PC-9 (cell line): Measurements from ENCODE around the gene CCL5. TPM values are rescaled to one million over a fixed set of nuclear protein-coding genes. Genes with fewer than 3 reads are reported as not detected.

Source experiments
- BruUV-seq: library from RNA; stranded (reverse); fragments of 400-500 nt; replicated peaks from 2 replicates; lab custom pipeline; 2021; lab: Mats Ljungman, UMichigan
- CTCF ChIA-PET: fragments of 300-600 bp; sonication (Branson Sonifier 250); formaldehyde crosslinking; loops from one replicate; lab custom pipeline; 2022; ENCODE audit warnings: antibody characterized with exemption; lab: Charles Lee
- POLR2A ChIA-PET: fragments of 300-600 bp; sonication (Branson Sonifier 250); formaldehyde crosslinking; loops from one replicate; lab custom pipeline; 2022; ENCODE audit warnings: antibody characterized with exemption; ENCODE audit not compliant: unreplicated experiment; lab: Charles Lee
- DNase-seq, 2 experiments: peaks; one replicate each; pipeline versions ENCODE4 v3.0.0 to v3.0.0-alpha.2; 2015 to 2022; ENCODE audit warnings: mixed read lengths in 1 of 2
- H2AFZ ChIP-seq: fragments of 200-600 bp; sonication (generic); 2 replicates; pipeline ENCODE4 v1.8.1; 2017; ENCODE audit warnings: antibody characterized with exemption
- H3F3A ChIP-seq: fragments of 200-600 bp; sonication (generic); 2 replicates; pipeline ENCODE4 v1.8.1; 2017; ENCODE audit warnings: antibody characterized with exemption, mild to moderate bottlenecking, low read depth; ENCODE audit not compliant: insufficient read depth
- H3K27ac ChIP-seq: fragments of 200-600 bp; sonication (generic); 2 replicates; pipeline ENCODE4 v1.6.1; 2016; ENCODE audit warnings: mixed run types
- H3K27me3 ChIP-seq: fragments of 200-600 bp; sonication (generic); 2 replicates; pipeline ENCODE4 v1.6.1; 2016; ENCODE audit warnings: low read depth, mixed run types; ENCODE audit not compliant: insufficient read depth
- H3K36me3 ChIP-seq: fragments of 200-600 bp; sonication (generic); 2 replicates; pipeline ENCODE4 v1.6.1; 2016; ENCODE audit warnings: low read depth, mixed run types
- H3K4me1 ChIP-seq: fragments of 200-600 bp; sonication (generic); replicated peaks from 2 replicates; pipeline ENCODE4 v1.6.1; 2016; ENCODE audit warnings: mixed run types; ENCODE audit not compliant: insufficient read depth
- H3K4me2 ChIP-seq: fragments of 200-600 bp; sonication (generic); 2 replicates; pipeline ENCODE4 v1.6.1; 2017; ENCODE audit warnings: mixed run types
- H3K4me3 ChIP-seq: fragments of 200-600 bp; sonication (generic); 2 replicates; pipeline ENCODE4 v1.6.1; 2016; ENCODE audit warnings: mixed run types
- H3K79me2 ChIP-seq: fragments of 200-600 bp; sonication (generic); 2 replicates; pipeline ENCODE4 v1.6.1; 2017; ENCODE audit warnings: low read depth, mixed run types
- H3K9me2 ChIP-seq: fragments of 200-600 bp; sonication (generic); 2 replicates; pipeline ENCODE4 v1.8.1; 2017; ENCODE audit warnings: mild to moderate bottlenecking; ENCODE audit not compliant: insufficient read depth
- H3K9me3 ChIP-seq: fragments of 200-600 bp; sonication (generic); 2 replicates; pipeline ENCODE4 v1.8.1; 2016; ENCODE audit warnings: low read depth; ENCODE audit not compliant: insufficient read depth
- H4K20me1 ChIP-seq: fragments of 200-600 bp; sonication (generic); 2 replicates; pipeline ENCODE4 v1.8.1; 2017; ENCODE audit not compliant: insufficient read depth
- EZH2 ChIP-seq: fragments of 200-600 bp; sonication (generic); IDR thresholded peaks from 2 replicates; pipeline ENCODE4 v1.8.0; 2017; ENCODE audit warnings: antibody characterized with exemption, low read depth
- intact Hi-C: fragments of 100-400 bp; cut with micrococcal nuclease; formaldehyde crosslinking; loops from one replicate; pipeline ENCODE4 v1.10.0; 2022; ENCODE audit not compliant: unreplicated experiment
- total RNA-seq: library from RNA; stranded (reverse); gene quantifications from 2 replicates; pipeline ENCODE4 v1.2.3, GENCODE V29; 2021
- TF ChIP-seq, protein P1 (sequence below): fragments of 200-600 bp; sonication (generic); conservative IDR thresholded peaks from 2 replicates; pipeline ENCODE4 v1.6.1; 2017; ENCODE audit warnings: mixed run types, antibody characterized with exemption, mild to moderate bottlenecking, moderate library complexity

CCL5 gene
- total RNA-seq, 1 experiment from 2014 or later: not detected

DNA sequence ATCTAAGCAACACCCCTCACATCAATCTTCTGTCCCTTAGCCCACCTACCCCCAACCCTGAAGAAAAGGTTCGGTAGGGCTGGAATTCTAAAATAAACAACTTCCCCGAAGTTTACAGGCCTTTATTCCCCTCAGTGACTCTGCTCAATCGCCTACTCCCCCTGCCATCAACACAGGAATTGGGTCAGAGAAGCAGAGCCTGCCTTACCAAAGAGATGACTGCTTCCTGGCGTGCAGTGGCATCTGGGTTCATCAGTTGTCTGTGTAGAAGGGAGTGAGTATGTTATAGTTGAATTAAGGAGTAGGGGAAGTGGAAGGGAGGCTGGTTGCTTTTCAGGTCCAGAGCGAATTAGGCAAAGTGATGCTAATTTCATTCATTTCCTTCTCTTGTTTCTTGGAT, 24.2 kb downstream of the CCL5 start:
- ChIA-PET POLR2A (no interaction called here), CTCF (no interaction called here)
- intact Hi-C loops: loop anchor here (10.0 kb wide), 1 partner anchor 89 kb away; the partner anchor contains the start of gene LYZL6
- Histone ChIP-seq H3K9me2 (no peaks in the 10 kb centered on the region), H3K4me1 (no peaks in the 10 kb centered on the region), H3K36me3 (no peaks in the 10 kb centered on the region), H3K27ac (no peak overlapping the region), H3F3A (peaks cover 16% of the 10 kb centered on the region), H3K4me3 (no peak overlapping the region), H3K79me2 (no peaks in the 10 kb centered on the region), H4K20me1 (no peaks in the 10 kb centered on the region), H3K27me3 (no peaks in the 10 kb centered on the region), H2AFZ (no peak overlapping the region), H3K9me3 (no peaks in the 10 kb centered on the region), H3K4me2 (no peak overlapping the region)
- DNase-seq: no peak
- no TSS peak for BruUV-seq
- no peak for TF ChIP-seq EZH2
- TF ChIP-seq, protein P1, sequence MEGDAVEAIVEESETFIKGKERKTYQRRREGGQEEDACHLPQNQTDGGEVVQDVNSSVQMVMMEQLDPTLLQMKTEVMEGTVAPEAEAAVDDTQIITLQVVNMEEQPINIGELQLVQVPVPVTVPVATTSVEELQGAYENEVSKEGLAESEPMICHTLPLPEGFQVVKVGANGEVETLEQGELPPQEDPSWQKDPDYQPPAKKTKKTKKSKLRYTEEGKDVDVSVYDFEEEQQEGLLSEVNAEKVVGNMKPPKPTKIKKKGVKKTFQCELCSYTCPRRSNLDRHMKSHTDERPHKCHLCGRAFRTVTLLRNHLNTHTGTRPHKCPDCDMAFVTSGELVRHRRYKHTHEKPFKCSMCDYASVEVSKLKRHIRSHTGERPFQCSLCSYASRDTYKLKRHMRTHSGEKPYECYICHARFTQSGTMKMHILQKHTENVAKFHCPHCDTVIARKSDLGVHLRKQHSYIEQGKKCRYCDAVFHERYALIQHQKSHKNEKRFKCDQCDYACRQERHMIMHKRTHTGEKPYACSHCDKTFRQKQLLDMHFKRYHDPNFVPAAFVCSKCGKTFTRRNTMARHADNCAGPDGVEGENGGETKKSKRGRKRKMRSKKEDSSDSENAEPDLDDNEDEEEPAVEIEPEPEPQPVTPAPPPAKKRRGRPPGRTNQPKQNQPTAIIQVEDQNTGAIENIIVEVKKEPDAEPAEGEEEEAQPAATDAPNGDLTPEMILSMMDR: no peak

DNA sequence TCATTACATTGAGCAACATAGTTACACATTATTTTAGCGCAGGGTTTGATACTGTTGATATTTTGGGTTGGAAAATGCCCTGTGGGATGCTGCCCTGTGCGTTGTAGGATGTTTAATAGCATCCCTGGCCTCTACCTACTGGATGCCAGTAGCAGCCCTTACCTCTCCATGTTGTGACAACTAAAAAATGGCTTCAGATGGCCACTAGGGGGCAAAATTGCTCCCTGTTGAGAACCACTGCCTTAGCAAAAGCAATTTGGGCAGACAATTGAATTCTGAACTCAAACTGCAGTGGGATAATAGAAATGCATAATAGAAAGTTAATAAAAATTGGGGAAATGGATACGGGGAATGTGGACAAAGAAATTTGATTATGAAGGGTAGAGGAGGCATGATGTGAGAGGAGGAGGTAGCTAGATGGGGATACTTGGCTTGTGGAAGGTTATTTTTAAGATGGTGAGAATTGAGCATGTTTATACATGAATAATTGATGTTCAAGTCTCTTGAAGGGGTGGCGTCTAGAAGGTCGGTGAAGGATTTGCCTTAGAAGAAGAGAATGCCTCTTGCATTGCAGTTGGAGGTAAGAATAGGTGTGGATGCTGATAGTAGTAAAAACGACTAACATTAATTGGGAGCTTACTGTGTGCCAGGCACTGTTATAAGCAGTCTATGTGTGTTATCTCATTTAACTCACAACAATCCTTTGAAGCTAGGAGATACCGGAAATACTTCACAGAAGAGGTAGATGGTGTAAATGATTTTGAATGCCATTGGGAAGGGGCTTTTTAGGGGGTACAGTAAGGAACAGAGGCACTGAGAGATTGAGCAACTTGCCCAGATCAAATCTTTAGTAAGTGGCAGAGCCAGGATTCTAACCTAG, 30.5 kb downstream of the CCL5 start:
- no peaks in the 10 kb centered on the region for H3K27me3 ChIP-seq
- no peaks in the 10 kb centered on the region for H3K4me1 ChIP-seq
- peaks cover 40% of the 10 kb centered on the region for H4K20me1 ChIP-seq
- CTCF ChIA-PET: interaction anchor here (0.6 kb wide), 1 partner anchor 194 kb away, joined by 3 read pairs; no protein-coding TSS in a partner anchor
- DNase-seq: peak in 1 of 2 experiments; percentile 26
- no peaks in the 10 kb centered on the region for H3K79me2 ChIP-seq
- no peaks in the 10 kb centered on the region for H3K9me3 ChIP-seq
- POLR2A ChIA-PET: no interaction called here
- H3K36me3 ChIP-seq: peaks cover 16% of the 10 kb centered on the region
- no peak for TF ChIP-seq EZH2
- TF ChIP-seq, protein P1: peak; percentile 90
- H3F3A ChIP-seq: peaks cover 51% of the 10 kb centered on the region
- no TSS peak for BruUV-seq
- H2AFZ ChIP-seq: no peak overlapping the region
- no peak overlapping the region for H3K4me3 ChIP-seq
- intact Hi-C loops: loop anchor here (10.0 kb wide), 1 partner anchor 95 kb away; the partner anchor contains the start of gene LYZL6
- H3K9me2 ChIP-seq: no peaks in the 10 kb centered on the region
- H3K27ac ChIP-seq: no peak overlapping the region
- H3K4me2 ChIP-seq: no peak overlapping the region

DNA sequence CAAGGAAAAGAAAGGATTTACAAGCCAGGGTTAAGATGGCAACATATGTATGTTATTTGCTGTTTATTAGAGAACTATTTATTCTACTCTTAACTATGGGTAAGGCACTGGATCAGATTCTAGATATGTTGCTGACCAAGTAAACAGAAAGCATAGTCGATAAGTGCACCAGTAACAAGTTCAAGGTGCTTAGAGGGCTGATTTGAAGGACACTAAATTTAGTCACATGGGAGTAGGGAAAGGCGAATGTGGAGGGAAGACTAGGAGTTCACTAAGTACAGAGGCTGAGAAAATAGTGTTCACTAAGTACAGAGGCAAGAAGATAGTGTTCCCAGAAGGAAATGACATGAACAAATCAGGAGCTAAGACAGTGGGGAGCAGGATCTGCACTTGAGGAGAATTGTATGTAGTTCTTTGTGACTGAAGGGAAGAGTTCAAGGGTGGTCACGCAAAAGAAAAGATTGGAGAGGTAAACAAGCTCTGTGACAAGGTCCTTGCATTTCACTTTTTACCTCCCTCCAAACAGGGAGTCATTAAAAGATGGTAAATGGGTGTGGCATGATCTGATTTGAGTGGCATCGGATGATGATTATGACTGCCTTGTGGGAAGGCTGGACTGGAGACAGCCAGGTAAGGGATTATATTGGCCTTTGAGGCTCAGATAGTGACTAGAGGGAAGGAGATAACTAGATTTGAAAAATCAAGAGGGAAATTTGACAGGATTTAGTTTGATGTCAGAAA, 32.4 kb downstream of the CCL5 start:
- H3K27me3 ChIP-seq: no peaks in the 10 kb centered on the region
- DNase-seq: no peak
- peaks cover 29% of the 10 kb centered on the region for H3K36me3 ChIP-seq
- no peak overlapping the region for H3K4me2 ChIP-seq
- H2AFZ ChIP-seq: no peak overlapping the region
- no peaks in the 10 kb centered on the region for H3K79me2 ChIP-seq
- no peaks in the 10 kb centered on the region for H3K4me1 ChIP-seq
- POLR2A ChIA-PET: interaction anchor here (0.6 kb wide), 1 partner anchor 959 kb away, joined by 4 read pairs; no protein-coding TSS in a partner anchor
- intact Hi-C loops: no loop called here
- no peaks in the 10 kb centered on the region for H3K9me2 ChIP-seq
- no peak overlapping the region for H3K27ac ChIP-seq
- CTCF ChIA-PET: interaction anchor here (0.6 kb wide), 1 partner anchor 43 kb away, joined by 8 read pairs; no protein-coding TSS in a partner anchor
- H4K20me1 ChIP-seq: peaks cover 50% of the 10 kb centered on the region
- peaks cover 57% of the 10 kb centered on the region for H3F3A ChIP-seq
- no peaks in the 10 kb centered on the region for H3K9me3 ChIP-seq
- no TSS peak for BruUV-seq
- H3K4me3 ChIP-seq: no peak overlapping the region
- no peak for TF ChIP-seq EZH2
- TF ChIP-seq, protein P1: no peak
